ENCODE measurements around the gene TMEM167B. TPM values are rescaled to one million over a fixed set of nuclear protein-coding genes. Genes with fewer than 3 reads are reported as not detected.

TMEM167B gene
- total and polyA plus RNA-seq, 2 experiments from 2014 or later = 27.7 to 35.6 TPM

DNA sequence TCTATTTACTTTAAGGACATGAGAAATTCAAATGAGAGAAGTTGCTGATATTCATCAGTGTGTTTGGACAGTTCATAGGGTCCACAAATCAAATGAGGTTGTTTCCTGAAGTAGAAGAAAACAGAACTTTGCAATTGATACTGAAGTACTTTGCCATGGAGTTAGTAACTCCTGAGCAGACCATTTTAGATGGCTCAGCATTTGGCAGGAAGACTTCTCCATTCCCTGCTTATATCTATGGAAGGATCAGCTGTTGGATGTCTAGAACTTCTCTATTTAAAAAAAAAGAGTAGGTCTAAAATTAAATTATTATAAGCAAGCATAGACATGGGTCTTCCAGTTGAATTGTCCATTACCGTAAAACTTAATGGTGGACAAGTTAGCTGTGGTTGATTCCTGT is 5.1 kb downstream of the TMEM167B start:
- H4K20me1 ChIP-seq (ENCODE audit: insufficient read depth) = no peaks in the 10 kb centered on the region
- no peak overlapping the region; the same call in 1 of the 2 replicates for H3K9ac ChIP-seq
- no peak for DNase-seq
- TF ChIP-seq EZH2phosphoT487 (IDR thresholded peaks at IDR 0.05; ENCODE audit: insufficient read depth, low read depth) = no peak
- TF ChIP-seq EZH2 (IDR thresholded peaks at IDR 0.05; ENCODE audit: insufficient read depth, poor library complexity, severe bottlenecking) = no peak
- H3K27me3 ChIP-seq (replicated peaks; ENCODE audit: insufficient read depth) = no peaks in the 10 kb centered on the region
- H3K27ac ChIP-seq = no peak overlapping the region
- peaks cover 41% of the 10 kb centered on the region for H3F3A ChIP-seq (ENCODE audit: insufficient read depth)
- H3K9me3 ChIP-seq (ENCODE audit: low read depth) = no peaks in the 10 kb centered on the region
- in situ Hi-C loops (cut with MboI) = no loop called here
- H3K9me2 ChIP-seq (ENCODE audit: insufficient read depth) = no peaks in the 10 kb centered on the region
- 96 to 97% methylated on average over 1 of the region's 1 CpG for WGBS, 2 experiments (ENCODE audit: low coverage in 1 of 2, low lambda C conversion rate in 2 of 2, missing lambda C conversion rate in 2 of 2)
- H3K4me2 ChIP-seq (ENCODE audit: unreplicated experiment) = no peak overlapping the region
- H3K36me3 ChIP-seq (ENCODE audit: low read depth) = peaks cover 31% of the 10 kb centered on the region
- no peak overlapping the region for H3K4me3 ChIP-seq
- H3K4me1 ChIP-seq (ENCODE audit: insufficient read depth) = peaks cover 20% of the 10 kb centered on the region
- H3K79me2 ChIP-seq (ENCODE audit: insufficient read depth) = peaks cover 72% of the 10 kb centered on the region
- H2AFZ ChIP-seq = no peak overlapping the region

DNA sequence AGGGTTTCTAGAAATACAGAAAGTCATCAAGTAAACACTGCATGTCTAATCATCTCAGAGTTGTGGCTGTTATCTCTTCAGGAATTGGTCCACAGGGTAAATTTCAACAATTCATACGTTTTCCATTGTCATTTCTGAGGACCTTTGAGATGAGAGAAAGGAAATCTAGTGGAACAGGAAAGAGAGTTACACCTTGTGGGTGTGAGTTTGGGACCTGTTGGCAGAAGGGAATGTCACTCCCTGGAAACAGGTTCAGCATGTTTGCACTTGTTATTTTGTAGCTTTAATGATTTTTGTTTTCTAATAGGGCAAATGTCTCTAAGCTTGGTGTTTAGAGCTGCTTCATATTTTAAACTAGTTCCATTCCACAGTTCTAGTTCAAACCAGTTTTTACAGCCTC is 5.6 kb downstream of the TMEM167B start:
- TF ChIP-seq EZH2 (IDR thresholded peaks at IDR 0.05; ENCODE audit: insufficient read depth, poor library complexity, severe bottlenecking) (no peak), EZH2phosphoT487 (IDR thresholded peaks at IDR 0.05; ENCODE audit: insufficient read depth, low read depth) (no peak)
- DNase-seq = no peak
- Histone ChIP-seq H3F3A (ENCODE audit: insufficient read depth) (peaks cover 39% of the 10 kb centered on the region), H4K20me1 (ENCODE audit: insufficient read depth) (no peaks in the 10 kb centered on the region), H3K4me2 (ENCODE audit: unreplicated experiment) (no peak overlapping the region), H3K27ac (no peak overlapping the region), H3K9me2 (ENCODE audit: insufficient read depth) (no peaks in the 10 kb centered on the region), H3K9ac (no peak overlapping the region), H3K9me3 (ENCODE audit: low read depth) (no peaks in the 10 kb centered on the region), H2AFZ (no peak overlapping the region), H3K36me3 (ENCODE audit: low read depth) (peaks cover 31% of the 10 kb centered on the region), H3K4me3 (no peak overlapping the region), H3K4me1 (ENCODE audit: insufficient read depth) (peaks cover 20% of the 10 kb centered on the region), H3K79me2 (ENCODE audit: insufficient read depth) (peaks cover 74% of the 10 kb centered on the region), H3K27me3 (replicated peaks; ENCODE audit: insufficient read depth) (no peaks in the 10 kb centered on the region)
- in situ Hi-C loops (cut with MboI) = no loop called here
- 43 to 62% methylated on average over 1 of the region's 1 CpG for WGBS, 2 experiments (ENCODE audit: low coverage in 1 of 2, low lambda C conversion rate in 2 of 2, missing lambda C conversion rate in 2 of 2)

DNA sequence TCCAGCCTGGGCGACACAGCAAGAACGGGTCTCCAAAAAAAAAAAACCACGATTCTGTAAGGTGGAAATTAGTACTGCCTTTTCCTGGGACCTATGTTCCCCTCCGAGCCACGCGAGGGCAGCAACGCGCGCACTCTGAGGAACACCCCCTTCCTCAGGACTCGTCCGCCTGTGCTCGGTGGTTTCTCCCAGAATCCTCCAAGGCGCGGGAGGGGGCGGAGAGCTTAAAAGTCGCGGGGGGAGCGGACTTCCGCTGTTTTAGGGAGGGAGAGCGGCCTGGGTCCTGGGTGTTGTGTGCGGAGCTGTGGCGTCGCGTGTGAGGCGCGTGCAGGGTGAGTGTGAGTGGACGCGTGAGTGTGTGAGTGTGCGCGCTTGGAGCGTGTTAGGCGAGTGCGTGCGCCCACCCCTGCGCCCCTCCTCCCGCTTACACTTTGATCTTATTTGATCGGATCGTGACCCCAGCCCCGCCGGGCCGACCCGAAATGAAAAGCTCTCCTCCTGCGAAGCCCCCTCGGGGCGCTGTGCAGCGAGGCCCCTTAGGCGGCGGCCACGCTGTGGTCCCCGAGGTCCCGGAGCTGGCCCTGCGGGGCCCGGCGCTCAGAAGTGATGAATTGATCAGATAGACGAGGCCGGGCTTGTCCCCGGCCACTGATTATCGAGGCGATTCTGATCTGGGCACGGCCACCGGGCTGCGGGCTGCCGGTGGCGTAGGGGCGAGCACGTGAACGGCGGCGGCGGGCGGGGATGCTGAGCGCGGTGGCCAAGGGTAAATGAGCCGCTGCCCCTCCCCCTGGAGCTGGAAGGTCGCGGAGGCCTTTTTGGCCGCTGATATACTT is 9.6 kb downstream of the TMEM167B start:
- H3K9me3 ChIP-seq (ENCODE audit: low read depth) = no peaks in the 10 kb centered on the region
- H2AFZ ChIP-seq = peak overlapping the region; percentile 87
- peaks cover 6% of the 10 kb centered on the region; the same call in 1 of the 2 replicates for H3K4me1 ChIP-seq (ENCODE audit: insufficient read depth)
- no peaks in the 10 kb centered on the region for H3K9me2 ChIP-seq (ENCODE audit: insufficient read depth)
- H3K27ac ChIP-seq = peak overlapping the region; percentile 76
- peak; percentile 99 for DNase-seq
- TF ChIP-seq EZH2 (IDR thresholded peaks at IDR 0.05; ENCODE audit: insufficient read depth, poor library complexity, severe bottlenecking) (no peak), EZH2phosphoT487 (IDR thresholded peaks at IDR 0.05; ENCODE audit: insufficient read depth, low read depth) (no peak)
- peaks cover 50% of the 10 kb centered on the region for H3K79me2 ChIP-seq (ENCODE audit: insufficient read depth)
- H3F3A ChIP-seq (ENCODE audit: insufficient read depth) = peaks cover 31% of the 10 kb centered on the region
- H4K20me1 ChIP-seq (ENCODE audit: insufficient read depth) = no peaks in the 10 kb centered on the region
- peak overlapping the region; percentile 77 for H3K4me2 ChIP-seq (ENCODE audit: unreplicated experiment)
- in situ Hi-C loops (cut with MboI) = no loop called here
- peaks cover 14% of the 10 kb centered on the region for H3K36me3 ChIP-seq (ENCODE audit: low read depth)
- peak overlapping the region; percentile 86 for H3K4me3 ChIP-seq
- no peaks in the 10 kb centered on the region for H3K27me3 ChIP-seq (replicated peaks; ENCODE audit: insufficient read depth)
- WGBS, 2 experiments (ENCODE audit: low coverage in 1 of 2, low lambda C conversion rate in 2 of 2, missing lambda C conversion rate in 2 of 2) = 1% methylated on average over 69 to 77 of the region's 77 CpGs
- peak overlapping the region; percentile 94 for H3K9ac ChIP-seq

DNA sequence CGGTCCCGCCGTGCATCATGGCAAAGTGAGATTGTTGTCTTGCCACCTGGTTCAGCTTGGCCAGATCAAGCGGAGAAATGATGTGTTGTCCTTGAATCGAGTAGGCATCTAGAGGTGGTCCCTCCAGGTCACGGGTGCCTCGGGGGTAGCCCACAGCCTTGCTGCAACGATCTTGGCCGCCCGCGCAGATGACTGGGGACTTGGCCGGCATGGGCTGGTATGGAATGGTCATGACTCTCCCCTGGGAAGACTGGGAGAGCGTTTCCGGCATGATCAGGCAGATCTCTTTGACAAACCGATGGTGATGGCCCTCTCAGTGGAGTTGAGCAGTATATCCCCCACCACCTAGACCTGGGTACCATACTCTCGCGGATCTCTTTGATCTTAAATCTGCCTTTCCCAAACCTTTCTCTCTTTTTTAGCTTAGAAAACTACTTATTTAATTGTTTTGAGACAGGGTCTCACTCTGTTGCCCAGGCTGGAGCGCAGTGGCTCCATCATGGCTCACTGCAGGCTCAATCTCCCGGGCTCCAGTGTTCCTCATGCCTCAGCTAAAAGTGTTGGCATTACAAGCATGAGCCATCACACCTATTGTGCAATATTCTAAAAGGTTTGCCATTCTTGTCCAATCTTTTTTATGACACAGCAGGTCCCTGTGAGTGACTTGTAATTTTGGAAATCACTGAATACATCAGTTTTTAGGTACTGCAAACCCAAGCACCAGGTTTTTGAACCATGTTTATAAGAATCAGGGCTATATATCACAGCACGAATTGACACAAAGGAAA is 14.0 kb downstream of the TMEM167B start:
- H3K4me3 ChIP-seq = no peak overlapping the region
- H3K9ac ChIP-seq = no peak overlapping the region
- TF ChIP-seq EZH2phosphoT487 (IDR thresholded peaks at IDR 0.05; ENCODE audit: insufficient read depth, low read depth) = no peak
- TF ChIP-seq EZH2 (IDR thresholded peaks at IDR 0.05; ENCODE audit: insufficient read depth, poor library complexity, severe bottlenecking) = no peak
- peaks cover 6% of the 10 kb centered on the region; the same call in 1 of the 2 replicates for H3K4me1 ChIP-seq (ENCODE audit: insufficient read depth)
- no peaks in the 10 kb centered on the region for H3K9me3 ChIP-seq (ENCODE audit: low read depth)
- in situ Hi-C loops (cut with MboI) = no loop called here
- peaks cover 18% of the 10 kb centered on the region for H3F3A ChIP-seq (ENCODE audit: insufficient read depth)
- no peak overlapping the region for H2AFZ ChIP-seq
- H3K4me2 ChIP-seq (ENCODE audit: unreplicated experiment) = no peak overlapping the region
- H3K36me3 ChIP-seq (ENCODE audit: low read depth) = no peaks in the 10 kb centered on the region
- H3K27ac ChIP-seq = no peak overlapping the region
- H4K20me1 ChIP-seq (ENCODE audit: insufficient read depth) = no peaks in the 10 kb centered on the region
- peak; percentile 58 for DNase-seq
- H3K27me3 ChIP-seq (replicated peaks; ENCODE audit: insufficient read depth) = no peaks in the 10 kb centered on the region
- peaks cover 29% of the 10 kb centered on the region for H3K79me2 ChIP-seq (ENCODE audit: insufficient read depth)
- 83 to 85% methylated on average over 20 of the region's 20 CpGs for WGBS, 2 experiments (ENCODE audit: low coverage in 1 of 2, low lambda C conversion rate in 2 of 2, missing lambda C conversion rate in 2 of 2)
- no peaks in the 10 kb centered on the region for H3K9me2 ChIP-seq (ENCODE audit: insufficient read depth)

All from GM23248 (cell line).